Thyroid gland (tissue), 4 donors: Measurements from ENCODE around the gene GID8.

Experiments
- CTCF ChIP-seq, 6 experiments: fragments of 200-600 bp in 3 of 6; fragments of 450-650 bp in 3 of 6; sonication (generic) in 3 of 6; IDR thresholded peaks; one replicate each; pipeline ENCODE4 v1.5.1; 2016 to 2019; ENCODE audit warnings: antibody characterized with exemption in 6 of 6, mild to moderate bottlenecking in 2 of 6, inconsistent platforms in 1 of 6, moderate library complexity in 1 of 6
- POLR2A ChIP-seq, 2 donors: fragments of 450-650 bp; IDR thresholded peaks; one replicate each; pipeline ENCODE4 v1.6.1; 2017; ENCODE audit warnings: antibody characterized with exemption in 2 of 2, mild to moderate bottlenecking in 2 of 2, moderate library complexity in 1 of 2

GRCh38 chr20:62914436-62914835 is 23.5 kb upstream of the GID8 start:
- TF ChIP-seq CTCF (IDR thresholded peaks at IDR 0.05) (no peak), POLR2A (IDR thresholded peaks at IDR 0.05) (no peak)
